Motor neuron (in vitro differentiated cells): ENCODE measurements around the gene VPS33A. TPM values are rescaled to one million over a fixed set of nuclear protein-coding genes. Genes with fewer than 3 reads are reported as not detected.
"Not testable (repeated sequence)": the region's sequence is repeated elsewhere in the genome, so short reads cannot be mapped to it uniquely, and the experiment has no call there.

Source experiments
- ATAC-seq, 8 experiments: fragments of 200-7000 bp; cut with Tn5 transposase; replicated peaks in 6 of 8; 2 replicates each; pipeline ENCODE4 v1.8.0; 2021; ENCODE audit warnings: mild to moderate bottlenecking in 8 of 8, moderate library complexity in 8 of 8
- H3K27ac ChIP-seq, 2 donors: fragments of 250-450 bp; sonication (Bioruptor Pico); 2 replicates each; pipeline ENCODE4 v1.9.0; 2021; ENCODE audit warnings: antibody characterized with exemption in 2 of 2, mild to moderate bottlenecking in 2 of 2, moderate library complexity in 1 of 2
- H3K4me1 ChIP-seq, 2 donors: fragments of 250-450 bp; sonication (Bioruptor Pico); replicated peaks in 1 of 2; 2 replicates each; pipeline ENCODE4 v1.6.1; 2021; ENCODE audit warnings: antibody characterized with exemption in 2 of 2, mild to moderate bottlenecking in 2 of 2, moderate library complexity in 1 of 2
- H3K4me3 ChIP-seq, 5 donors: fragments of 250-450 bp; sonication (Bioruptor Pico); 2 replicates each; pipeline ENCODE4 v1.9.0; 2021; ENCODE audit warnings: antibody characterized with exemption in 5 of 5, mild to moderate bottlenecking in 5 of 5, moderate library complexity in 4 of 5
- WGBS, 10 experiments: fragments of 450-650 bp; shearing (Covaris generic); methylation state at CpG; one replicate each; pipeline ENCODE4 v1.0.0; 2022; 5-methylcytosine and 5-hydroxymethylcytosine counted together
- in situ Hi-C, 9 experiments: fragments of 400-800 bp; cut with MboI; loops; one replicate each; pipeline ENCODE4 v1.15.0; 2021; ENCODE audit warnings: low sequenced_read_pairs in 9 of 9, low pct_unique_long_range_greater_than_20kb in 2 of 9; ENCODE audit not compliant: unreplicated experiment in 9 of 9
- total RNA-seq, 8 experiments: library from RNA; unstranded; fragments of 300-600 nt; gene quantifications; 2 replicates each; pipeline versions ENCODE4 v1.2.3 to v1.2.4, GENCODE V29; 2022

The VPS33A gene
- total RNA-seq, 8 experiments from 2014 or later, result 13.7 to 38.2 (median 24.0) TPM

GRCh38 chr12:122291431-122291830 lies 25.1 kb upstream of the VPS33A start:
- Histone ChIP-seq H3K4me1 (no peaks in the 10 kb centered on the region), H3K27ac (no peak overlapping the region), H3K4me3 (no peak overlapping the region)
- 90 to 100% (median 97%) methylated on average over 2 to 8 of the region's 8 CpGs; no CpG with 5 or more reads in 1 of the 10 experiments for WGBS, 10 experiments
- ATAC-seq, result no peak
- in situ Hi-C loops, result no loop called here

GRCh38 chr12:122283680-122284079 lies 17.4 kb upstream of the VPS33A start:
- in situ Hi-C loops, result no loop called here
- no peak overlapping the region for H3K4me3 ChIP-seq
- ATAC-seq, result no peak
- WGBS, 10 experiments, result 80 to 100% (median 99%) methylated on average over 1 to 5 of the region's 5 CpGs; no CpG with 5 or more reads in 4 of the 10 experiments
- no peak overlapping the region for H3K27ac ChIP-seq
- no peaks in the 10 kb centered on the region for H3K4me1 ChIP-seq

- 10 to 62% (median 46%) methylated on average over 2 to 4 of the region's 4 CpGs for WGBS, 10 experiments
- Histone ChIP-seq H3K4me3 (no peak overlapping the region), H3K27ac (no peak overlapping the region), H3K4me1 (no peaks in the 10 kb centered on the region)
- in situ Hi-C loops, result no loop called here
- ATAC-seq, result peak in 2 of 8 experiments; percentile 72 to 76
Observed at GRCh38 chr12:122282061-122282460, 15.8 kb upstream of the VPS33A start.

GRCh38 chr12:122276242-122276641 lies 9.9 kb upstream of the VPS33A start:
- no peak overlapping the region for H3K4me3 ChIP-seq
- no peak overlapping the region for H3K27ac ChIP-seq
- in situ Hi-C loops, result no loop called here
- WGBS, 10 experiments, result 67 to 100% (median 87%) methylated on average over 1 to 7 of the region's 7 CpGs
- ATAC-seq, result no peak
- H3K4me1 ChIP-seq, result no peaks in the 10 kb centered on the region

GRCh38 chr12:122275459-122275858 lies 9.2 kb upstream of the VPS33A start:
- in situ Hi-C loops, result no loop called here
- Histone ChIP-seq H3K27ac (no peak overlapping the region), H3K4me1 (no peaks in the 10 kb centered on the region), H3K4me3 (no peak overlapping the region)
- no peak for ATAC-seq
- WGBS, 10 experiments, result 80 to 100% (median 95%) methylated on average over 1 to 8 of the region's 8 CpGs; no CpG with 5 or more reads in 2 of the 10 experiments

- peaks cover 7 to 10% of the 10 kb centered on the region in 2 donors for H3K4me1 ChIP-seq
- WGBS, 10 experiments, result 0 to 10% (median 0%) methylated on average over 1 to 13 of the region's 17 CpGs; no CpG with 5 or more reads in 3 of the 10 experiments
- in situ Hi-C loops, result no loop called here
- peak overlapping the region; percentile 71 to 97 (median 88) for H3K4me3 ChIP-seq
- peak; percentile 38 to 53 (median 45) for ATAC-seq
- peak overlapping the region; percentile 85 to 92 for H3K27ac ChIP-seq
Observed at GRCh38 chr12:122265886-122266229, 436 bp downstream of the VPS33A start.

GRCh38 chr12:122265476-122265875 lies 818 bp downstream of the VPS33A start:
- no peak for ATAC-seq
- H3K27ac ChIP-seq, result peak overlapping the region; percentile 85 to 92
- in situ Hi-C loops, result no loop called here

GRCh38 chr12:122260735-122261134 lies 5.6 kb downstream of the VPS33A start:
- ATAC-seq, H3K4me3 ChIP-seq, in situ Hi-C loops, H3K27ac ChIP-seq, H3K4me1 ChIP-seq: not testable (repeated sequence)
- WGBS, 10 experiments, result 79 to 100% (median 97%) methylated on average over 1 to 12 of the region's 14 CpGs

More at GRCh38 chr12:122265476-122265875, 818 bp downstream of the VPS33A start:
- H3K4me3 ChIP-seq, result peak overlapping the region; percentile 71 to 97 (median 88)
- peaks cover 7 to 10% of the 10 kb centered on the region in 2 donors for H3K4me1 ChIP-seq
- 0 to 43% (median 25%) methylated on average over 1 of the region's 1 CpG; no CpG with 5 or more reads in 7 of the 10 experiments for WGBS, 10 experiments

GRCh38 chr12:122258939-122259338 lies 7.4 kb downstream of the VPS33A start:
- in situ Hi-C loops, H3K27ac ChIP-seq, H3K4me3 ChIP-seq, H3K4me1 ChIP-seq: not testable (repeated sequence)
- peak in 3 of 8 experiments; percentile 28 to 56 (median 54) for ATAC-seq
- 83% methylated on average over 1 of the region's 4 CpGs; no CpG with 5 or more reads in 9 of the 10 experiments for WGBS, 10 experiments

GRCh38 chr12:122258462-122258861 lies 7.8 kb downstream of the VPS33A start:
- ATAC-seq, H3K27ac ChIP-seq, H3K4me1 ChIP-seq, in situ Hi-C loops, H3K4me3 ChIP-seq: not testable (repeated sequence)
- 89 to 100% (median 100%) methylated on average over 1 to 3 of the region's 4 CpGs; no CpG with 5 or more reads in 5 of the 10 experiments for WGBS, 10 experiments

- WGBS, 10 experiments, result 83 to 100% (median 90%) methylated on average over 2 to 8 of the region's 8 CpGs; no CpG with 5 or more reads in 2 of the 10 experiments
Observed at GRCh38 chr12:122250536-122250935, 15.8 kb downstream of the VPS33A start.

GRCh38 chr12:122250047-122250446 lies 16.2 kb downstream of the VPS33A start:
- Histone ChIP-seq H3K27ac (no peak overlapping the region), H3K4me3 (no peak overlapping the region), H3K4me1 (no peaks in the 10 kb centered on the region)
- ATAC-seq, result no peak
- in situ Hi-C loops, result no loop called here
- 81 to 100% (median 98%) methylated on average over 1 to 6 of the region's 6 CpGs; no CpG with 5 or more reads in 1 of the 10 experiments for WGBS, 10 experiments

More at GRCh38 chr12:122250536-122250935, 15.8 kb downstream of the VPS33A start:
- Histone ChIP-seq H3K4me3 (no peak overlapping the region), H3K4me1 (no peaks in the 10 kb centered on the region), H3K27ac (no peak overlapping the region)
- no peak for ATAC-seq
- in situ Hi-C loops, result no loop called here

GRCh38 chr12:122245553-122245952 lies 20.7 kb downstream of the VPS33A start:
- in situ Hi-C loops, result no loop called here
- no peak overlapping the region for H3K27ac ChIP-seq
- ATAC-seq, result no peak
- no peak overlapping the region for H3K4me3 ChIP-seq
- WGBS, 10 experiments, result 86 to 100% methylated on average over 1 of the region's 1 CpG; no CpG with 5 or more reads in 8 of the 10 experiments
- H3K4me1 ChIP-seq, result no peaks in the 10 kb centered on the region
